Kidney (tissue), 14 donors: ENCODE results near the gene P4HA3. TPM values are rescaled to one million over a fixed set of nuclear protein-coding genes. Genes with fewer than 3 reads are reported as not detected.

Experiments
- DNase-seq, 5 donors: peaks; one replicate each; pipeline ENCODE4 v3.0.0-alpha.2; 2013 to 2020
- FAIRE-seq: peaks from 2 replicates; lab custom pipeline; 2012; peaks lifted over from hg19 to GRCh38; lab: Jason Lieb, UNC
- H3K27ac ChIP-seq, 2 donors: one replicate each; pipeline ENCODE4 v1.7.0; 2013; ENCODE audit warnings: low read depth in 2 of 2, low read length in 2 of 2, inconsistent platforms in 1 of 2
- H3K27me3 ChIP-seq: one replicate; pipeline ENCODE4 v1.7.1; 2013; ENCODE audit warnings: low read length, inconsistent platforms; ENCODE audit not compliant: control insufficient read depth, insufficient read depth
- H3K36me3 ChIP-seq, 3 donors: one replicate each; pipeline versions ENCODE4 v1.7.0 to v1.7.1; 2013; ENCODE audit warnings: low read length in 3 of 3, control low read depth in 1 of 3, inconsistent platforms in 1 of 3; ENCODE audit not compliant: insufficient read depth in 3 of 3, control insufficient read depth in 2 of 3
- H3K4me1 ChIP-seq, 3 donors: one replicate each; pipeline versions ENCODE4 v1.7.0 to v1.7.1; 2013; ENCODE audit warnings: low read length in 3 of 3, inconsistent platforms in 1 of 3, low read depth in 1 of 3; ENCODE audit not compliant: control insufficient read depth in 2 of 3, insufficient read depth in 2 of 3
- H3K4me3 ChIP-seq, 3 donors: one replicate each; pipeline versions ENCODE4 v1.7.0 to v1.8.1; 2013; ENCODE audit warnings: low read length in 3 of 3, control low read depth in 1 of 3, inconsistent platforms in 1 of 3
- H3K9ac ChIP-seq, 3 donors: one replicate each; pipeline versions ENCODE4 v1.7.0 to v1.7.1; 2013; ENCODE audit warnings: low read length in 3 of 3, control low read depth in 1 of 3, inconsistent platforms in 1 of 3
- H3K9me3 ChIP-seq, 3 donors: one replicate each; pipeline versions ENCODE4 v1.7.0 to v1.7.1; 2013; ENCODE audit warnings: low read length in 3 of 3, control low read depth in 1 of 3, inconsistent platforms in 1 of 3; ENCODE audit not compliant: control insufficient read depth in 2 of 3, insufficient read depth in 1 of 3
- CTCF ChIP-seq: IDR thresholded peaks from 3 replicates; pipeline ENCODE4 v1.5.1; 2012; ENCODE audit warnings: mild to moderate bottlenecking, moderate library complexity, borderline replicate concordance; ENCODE audit not compliant: insufficient read depth; ENCODE audit errors: extremely low read depth
- intact Hi-C: fragments of 100-400 bp; cut with DNase I; formaldehyde crosslinking; loops from one replicate; pipeline ENCODE4 v1.11.1; 2022
- polyA plus RNA-seq: library from polyadenylated mRNA; stranded (reverse); fragments of 350-450 nt; fragmentation: Illumina TruSeq; extraction: RNeasy Lipid Tissue Mini Kit (QIAGEN cat#74804); gene quantifications from one replicate; pipeline ENCODE4 v1.2.3, GENCODE V29; 2014; ENCODE audit warnings: low read depth, low replicate concordance; ENCODE audit not compliant: insufficient read depth
- total RNA-seq: library from RNA; stranded (reverse); fragmentation: NEBNext Ultra II Directional; extraction: Animal tissue kit (Norgen Biotek cat#: 25700); gene quantifications from one replicate; pipeline ENCODE4 v1.2.1, GENCODE V29; 2021
- donor health status: control.
- donor health status: control.
- donor health status: control.
- donor health status: control.
- donor health status: control.
- donor health status: DM: yes; HTN: yes; CAD: no.
- donor health status: Normal renal cell carcinoma (clear cell type).

The P4HA3 gene
- total and polyA plus RNA-seq, 2 donors from 2014 or later = 0.39 to 1.2 TPM

- no peak for TF ChIP-seq CTCF
- no peak for DNase-seq
- H3K9me3 ChIP-seq = no peaks in the 10 kb centered on the region
- intact Hi-C loops = no loop called here
- H3K27me3 ChIP-seq = no peaks in the 10 kb centered on the region
- no peak for FAIRE-seq
- H3K9ac ChIP-seq = no peak overlapping the region
- H3K4me3 ChIP-seq = no peak overlapping the region
- H3K36me3 ChIP-seq = no peaks in the 10 kb centered on the region
- H3K27ac ChIP-seq = no peak overlapping the region
- no peaks in the 10 kb centered on the region for H3K4me1 ChIP-seq
Observed at GRCh38 chr11:74276581-74276980, 34.9 kb downstream of the P4HA3 start.

- TF ChIP-seq CTCF = no peak
- Histone ChIP-seq H3K27ac (no peak overlapping the region), H3K36me3 (no peaks in the 10 kb centered on the region), H3K4me3 (no peak overlapping the region), H3K27me3 (no peaks in the 10 kb centered on the region), H3K9me3 (no peaks in the 10 kb centered on the region), H3K4me1 (no peaks in the 10 kb centered on the region), H3K9ac (no peak overlapping the region)
- no peak for DNase-seq
- intact Hi-C loops = no loop called here
- FAIRE-seq = no peak
Observed at GRCh38 chr11:74272276-74272675, 39.2 kb downstream of the P4HA3 start.

- FAIRE-seq = no peak
- peaks cover 0 to 4% (median 2%) of the 10 kb centered on the region in 3 donors for H3K4me1 ChIP-seq
- intact Hi-C loops = loop anchor here (10.0 kb wide), 1 partner anchor 56 kb away; no protein-coding TSS in a partner anchor
- H3K9me3 ChIP-seq = no peaks in the 10 kb centered on the region
- H3K4me3 ChIP-seq = no peak overlapping the region
- TF ChIP-seq CTCF = no peak
- H3K36me3 ChIP-seq = no peaks in the 10 kb centered on the region
- DNase-seq = no peak
- no peak overlapping the region for H3K27ac ChIP-seq
- no peaks in the 10 kb centered on the region for H3K27me3 ChIP-seq
- H3K9ac ChIP-seq = no peak overlapping the region
Observed at GRCh38 chr11:74269161-74269811, 42.2 kb downstream of the P4HA3 start.
